HEK293 (cell line): Measurements from ENCODE around the gene KIAA0232.

Source experiments
- ATF2 ChIP-seq: fragments of 450-650 bp; formaldehyde crosslinking; IDR thresholded peaks from 2 replicates; pipeline ENCODE4 v1.5.1; 2016; ENCODE audit warnings: missing biosample characterization, missing genetic modification characterization, low read depth
- GLI4 ChIP-seq: fragments of 450-650 bp; formaldehyde crosslinking; IDR thresholded peaks from 2 replicates; pipeline ENCODE4 v1.5.1; 2016; ENCODE audit warnings: missing biosample characterization, missing genetic modification characterization
- ZBTB11 ChIP-seq: fragments of 450-650 bp; formaldehyde crosslinking; conservative IDR thresholded peaks from 2 replicates; pipeline ENCODE4 v1.5.1; 2016; ENCODE audit warnings: low read depth, missing biosample characterization, missing genetic modification characterization
- ZBTB20 ChIP-seq: fragments of 450-650 bp; formaldehyde crosslinking; IDR thresholded peaks from 2 replicates; pipeline ENCODE4 v1.5.1; 2016; ENCODE audit warnings: missing biosample characterization, missing genetic modification characterization
- ZNF138 ChIP-seq: fragments of 450-650 bp; formaldehyde crosslinking; IDR thresholded peaks from 2 replicates; pipeline ENCODE4 v1.5.1; 2016; ENCODE audit warnings: missing biosample characterization, missing genetic modification characterization, borderline replicate concordance
- ZNF174 ChIP-seq: fragments of 450-650 bp; formaldehyde crosslinking; IDR thresholded peaks from 2 replicates; pipeline ENCODE4 v1.5.0; 2017; ENCODE audit warnings: missing biosample characterization, mild to moderate bottlenecking, missing genetic modification characterization
- ZNF214 ChIP-seq: fragments of 450-650 bp; formaldehyde crosslinking; IDR thresholded peaks from 2 replicates; pipeline ENCODE4 v1.5.1; 2017; ENCODE audit warnings: missing biosample characterization, mild to moderate bottlenecking, missing genetic modification characterization, borderline replicate concordance
- ZNF223 ChIP-seq: fragments of 450-650 bp; formaldehyde crosslinking; IDR thresholded peaks from 2 replicates; pipeline ENCODE4 v1.5.1; 2016; ENCODE audit warnings: missing biosample characterization, missing genetic modification characterization
- ZNF239 ChIP-seq: fragments of 450-650 bp; formaldehyde crosslinking; IDR thresholded peaks from 2 replicates; pipeline ENCODE4 v1.5.1; 2016; ENCODE audit warnings: missing biosample characterization, missing genetic modification characterization
- ZNF24 ChIP-seq: fragments of 450-650 bp; formaldehyde crosslinking; IDR thresholded peaks from 2 replicates; pipeline ENCODE4 v1.5.1; 2016; ENCODE audit warnings: missing biosample characterization, missing genetic modification characterization
- ZNF274 ChIP-seq, 2 experiments: fragments of 200-500 bp in 1 of 2; fragments of 450-650 bp in 1 of 2; sonication (Bioruptor generic) in 1 of 2; formaldehyde crosslinking in 1 of 2; IDR thresholded peaks; 2 replicates each; pipeline versions ENCODE4 v1.5.1 to v1.6.1; 2014 to 2016; ENCODE audit warnings: borderline replicate concordance in 1 of 2, inconsistent platforms in 1 of 2, low read length in 1 of 2, missing biosample characterization in 1 of 2, missing genetic modification characterization in 1 of 2
- ZNF560 ChIP-seq: fragments of 450-650 bp; formaldehyde crosslinking; IDR thresholded peaks from 2 replicates; pipeline ENCODE4 v1.5.1; 2017; ENCODE audit warnings: missing biosample characterization, missing genetic modification characterization, borderline replicate concordance
- ZNF629 ChIP-seq: fragments of 450-650 bp; formaldehyde crosslinking; IDR thresholded peaks from 2 replicates; pipeline ENCODE4 v1.5.1; 2017; ENCODE audit warnings: missing biosample characterization, missing genetic modification characterization
- ZNF660 ChIP-seq: fragments of 450-650 bp; IDR thresholded peaks from 2 replicates; pipeline ENCODE4 v1.5.1; 2018; ENCODE audit warnings: missing biosample characterization, mild to moderate bottlenecking, missing genetic modification characterization
- ZNF76 ChIP-seq: fragments of 450-650 bp; formaldehyde crosslinking; IDR thresholded peaks from 2 replicates; pipeline ENCODE4; 2016; ENCODE audit warnings: low read depth, missing biosample characterization, missing genetic modification characterization, borderline replicate concordance
- ZSCAN30 ChIP-seq: fragments of 450-650 bp; IDR thresholded peaks from 2 replicates; pipeline ENCODE4 v1.5.1; 2018; ENCODE audit warnings: missing biosample characterization, mild to moderate bottlenecking, missing genetic modification characterization, moderate library complexity
- TF ChIP-seq, protein P1 (sequence below): fragments of 450-650 bp; formaldehyde crosslinking; IDR thresholded peaks from 2 replicates; pipeline ENCODE4 v1.5.1; 2016; ENCODE audit warnings: missing biosample characterization, missing genetic modification characterization, borderline replicate concordance
- TF ChIP-seq, protein P2 (sequence below): fragments of 450-650 bp; formaldehyde crosslinking; IDR thresholded peaks from 2 replicates; pipeline ENCODE4 v1.5.1; 2016; ENCODE audit warnings: missing biosample characterization, missing genetic modification characterization
- TF ChIP-seq, protein P3 (sequence below): fragments of 450-650 bp; formaldehyde crosslinking; IDR thresholded peaks from 2 replicates; pipeline ENCODE4 v1.5.1; 2016; ENCODE audit warnings: missing biosample characterization, missing genetic modification characterization, borderline replicate concordance
- TF ChIP-seq, protein P4 (sequence below): fragments of 450-650 bp; formaldehyde crosslinking; IDR thresholded peaks from 2 replicates; pipeline ENCODE4 v1.5.1; 2016; ENCODE audit warnings: missing biosample characterization, missing genetic modification characterization

Gene KIAA0232

DNA sequence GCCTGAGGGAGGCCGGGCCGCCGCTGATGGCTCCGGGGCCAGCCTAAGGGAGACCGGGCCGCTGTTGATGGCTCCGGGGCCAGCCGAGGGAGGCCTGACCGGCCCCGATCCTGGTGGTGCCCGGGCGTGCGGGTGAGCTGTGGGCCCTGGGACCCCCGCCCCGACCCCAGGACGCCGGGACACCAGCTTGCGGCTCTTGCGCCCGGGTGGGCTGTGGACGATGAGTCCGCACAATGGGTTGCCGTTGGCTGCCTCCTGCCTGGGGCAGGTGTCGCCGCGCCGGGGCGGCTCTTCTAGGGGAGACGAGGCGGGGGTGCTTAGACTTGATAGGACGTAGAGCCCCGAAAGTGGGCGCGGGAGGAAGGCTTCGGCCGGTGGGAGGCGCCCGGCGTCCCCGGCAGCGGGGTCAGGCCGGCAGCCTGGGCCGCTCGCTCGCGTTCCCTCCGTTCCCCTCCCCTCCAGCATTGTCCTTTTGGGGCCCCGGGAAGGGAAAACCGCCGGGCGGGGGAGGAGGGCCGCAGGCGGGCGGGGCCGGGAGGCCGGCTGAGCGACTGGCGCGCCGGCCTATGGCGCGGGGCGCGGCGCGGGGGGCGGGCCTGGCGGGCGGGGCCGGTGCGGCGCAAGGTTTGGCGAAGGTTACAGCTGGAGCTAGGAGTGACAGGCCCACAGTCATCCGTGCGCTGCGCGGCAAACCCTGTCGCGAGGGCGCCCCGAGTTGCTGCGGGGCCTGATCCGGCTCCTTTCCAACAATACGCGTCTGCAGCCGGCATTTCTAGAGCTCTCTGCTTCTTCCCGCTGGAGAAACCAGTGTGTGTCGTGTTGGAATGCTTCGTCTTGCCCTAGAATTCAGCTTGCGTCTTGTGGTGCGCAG is 819 bp downstream of the KIAA0232 start (continued):
- peak; percentile 13; the same call in 1 of the 2 replicates for TF ChIP-seq ZBTB11 (tag by site-specific recombination)
- peak; percentile 94 for TF ChIP-seq ZBTB20 (tag by site-specific recombination)
- peak; percentile 15; the same call in 1 of the 2 replicates for TF ChIP-seq ZSCAN30 (tag by site-specific recombination)
- TF ChIP-seq GLI4 (tag by site-specific recombination) = no peak
- no peak for TF ChIP-seq ZNF660
- TF ChIP-seq ZNF214 = no peak
- TF ChIP-seq, protein P1, sequence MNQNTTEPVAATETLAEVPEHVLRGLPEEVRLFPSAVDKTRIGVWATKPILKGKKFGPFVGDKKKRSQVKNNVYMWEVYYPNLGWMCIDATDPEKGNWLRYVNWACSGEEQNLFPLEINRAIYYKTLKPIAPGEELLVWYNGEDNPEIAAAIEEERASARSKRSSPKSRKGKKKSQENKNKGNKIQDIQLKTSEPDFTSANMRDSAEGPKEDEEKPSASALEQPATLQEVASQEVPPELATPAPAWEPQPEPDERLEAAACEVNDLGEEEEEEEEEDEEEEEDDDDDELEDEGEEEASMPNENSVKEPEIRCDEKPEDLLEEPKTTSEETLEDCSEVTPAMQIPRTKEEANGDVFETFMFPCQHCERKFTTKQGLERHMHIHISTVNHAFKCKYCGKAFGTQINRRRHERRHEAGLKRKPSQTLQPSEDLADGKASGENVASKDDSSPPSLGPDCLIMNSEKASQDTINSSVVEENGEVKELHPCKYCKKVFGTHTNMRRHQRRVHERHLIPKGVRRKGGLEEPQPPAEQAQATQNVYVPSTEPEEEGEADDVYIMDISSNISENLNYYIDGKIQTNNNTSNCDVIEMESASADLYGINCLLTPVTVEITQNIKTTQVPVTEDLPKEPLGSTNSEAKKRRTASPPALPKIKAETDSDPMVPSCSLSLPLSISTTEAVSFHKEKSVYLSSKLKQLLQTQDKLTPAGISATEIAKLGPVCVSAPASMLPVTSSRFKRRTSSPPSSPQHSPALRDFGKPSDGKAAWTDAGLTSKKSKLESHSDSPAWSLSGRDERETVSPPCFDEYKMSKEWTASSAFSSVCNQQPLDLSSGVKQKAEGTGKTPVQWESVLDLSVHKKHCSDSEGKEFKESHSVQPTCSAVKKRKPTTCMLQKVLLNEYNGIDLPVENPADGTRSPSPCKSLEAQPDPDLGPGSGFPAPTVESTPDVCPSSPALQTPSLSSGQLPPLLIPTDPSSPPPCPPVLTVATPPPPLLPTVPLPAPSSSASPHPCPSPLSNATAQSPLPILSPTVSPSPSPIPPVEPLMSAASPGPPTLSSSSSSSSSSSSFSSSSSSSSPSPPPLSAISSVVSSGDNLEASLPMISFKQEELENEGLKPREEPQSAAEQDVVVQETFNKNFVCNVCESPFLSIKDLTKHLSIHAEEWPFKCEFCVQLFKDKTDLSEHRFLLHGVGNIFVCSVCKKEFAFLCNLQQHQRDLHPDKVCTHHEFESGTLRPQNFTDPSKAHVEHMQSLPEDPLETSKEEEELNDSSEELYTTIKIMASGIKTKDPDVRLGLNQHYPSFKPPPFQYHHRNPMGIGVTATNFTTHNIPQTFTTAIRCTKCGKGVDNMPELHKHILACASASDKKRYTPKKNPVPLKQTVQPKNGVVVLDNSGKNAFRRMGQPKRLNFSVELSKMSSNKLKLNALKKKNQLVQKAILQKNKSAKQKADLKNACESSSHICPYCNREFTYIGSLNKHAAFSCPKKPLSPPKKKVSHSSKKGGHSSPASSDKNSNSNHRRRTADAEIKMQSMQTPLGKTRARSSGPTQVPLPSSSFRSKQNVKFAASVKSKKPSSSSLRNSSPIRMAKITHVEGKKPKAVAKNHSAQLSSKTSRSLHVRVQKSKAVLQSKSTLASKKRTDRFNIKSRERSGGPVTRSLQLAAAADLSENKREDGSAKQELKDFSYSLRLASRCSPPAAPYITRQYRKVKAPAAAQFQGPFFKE (tag by site-specific recombination) = no peak
- TF ChIP-seq ZNF174 (tag by site-specific recombination) = no peak
- TF ChIP-seq ZNF560 (tag by site-specific recombination) = no peak
- no peak for TF ChIP-seq ZNF629 (tag by site-specific recombination)
- TF ChIP-seq ZNF76 (tag by site-specific recombination) = 0 out of 2 replicates have a peak, but pooled peaks have one; percentile 31
- TF ChIP-seq ZNF138 = no peak
- TF ChIP-seq, protein P2, sequence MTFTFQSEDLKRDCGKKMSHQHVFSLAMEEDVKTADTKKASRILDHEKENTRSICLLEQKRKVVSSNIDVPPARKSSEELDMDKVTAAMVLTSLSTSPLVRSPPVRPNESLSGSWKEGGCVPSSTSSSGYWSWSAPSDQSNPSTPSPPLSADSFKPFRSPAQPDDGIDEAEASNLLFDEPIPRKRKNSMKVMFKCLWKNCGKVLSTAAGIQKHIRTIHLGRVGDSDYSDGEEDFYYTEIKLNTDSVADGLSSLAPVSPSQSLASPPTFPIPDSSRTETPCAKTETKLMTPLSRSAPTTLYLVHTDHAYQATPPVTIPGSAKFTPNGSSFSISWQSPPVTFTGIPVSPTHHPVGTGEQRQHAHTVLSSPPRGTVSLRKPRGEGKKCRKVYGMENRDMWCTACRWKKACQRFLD (tag by site-specific recombination) = no peak
- TF ChIP-seq ATF2 (tag by site-specific recombination) = no peak
- TF ChIP-seq ZNF24 = no peak
- no peak for TF ChIP-seq ZNF223 (tag by site-specific recombination)
- TF ChIP-seq, protein P3, sequence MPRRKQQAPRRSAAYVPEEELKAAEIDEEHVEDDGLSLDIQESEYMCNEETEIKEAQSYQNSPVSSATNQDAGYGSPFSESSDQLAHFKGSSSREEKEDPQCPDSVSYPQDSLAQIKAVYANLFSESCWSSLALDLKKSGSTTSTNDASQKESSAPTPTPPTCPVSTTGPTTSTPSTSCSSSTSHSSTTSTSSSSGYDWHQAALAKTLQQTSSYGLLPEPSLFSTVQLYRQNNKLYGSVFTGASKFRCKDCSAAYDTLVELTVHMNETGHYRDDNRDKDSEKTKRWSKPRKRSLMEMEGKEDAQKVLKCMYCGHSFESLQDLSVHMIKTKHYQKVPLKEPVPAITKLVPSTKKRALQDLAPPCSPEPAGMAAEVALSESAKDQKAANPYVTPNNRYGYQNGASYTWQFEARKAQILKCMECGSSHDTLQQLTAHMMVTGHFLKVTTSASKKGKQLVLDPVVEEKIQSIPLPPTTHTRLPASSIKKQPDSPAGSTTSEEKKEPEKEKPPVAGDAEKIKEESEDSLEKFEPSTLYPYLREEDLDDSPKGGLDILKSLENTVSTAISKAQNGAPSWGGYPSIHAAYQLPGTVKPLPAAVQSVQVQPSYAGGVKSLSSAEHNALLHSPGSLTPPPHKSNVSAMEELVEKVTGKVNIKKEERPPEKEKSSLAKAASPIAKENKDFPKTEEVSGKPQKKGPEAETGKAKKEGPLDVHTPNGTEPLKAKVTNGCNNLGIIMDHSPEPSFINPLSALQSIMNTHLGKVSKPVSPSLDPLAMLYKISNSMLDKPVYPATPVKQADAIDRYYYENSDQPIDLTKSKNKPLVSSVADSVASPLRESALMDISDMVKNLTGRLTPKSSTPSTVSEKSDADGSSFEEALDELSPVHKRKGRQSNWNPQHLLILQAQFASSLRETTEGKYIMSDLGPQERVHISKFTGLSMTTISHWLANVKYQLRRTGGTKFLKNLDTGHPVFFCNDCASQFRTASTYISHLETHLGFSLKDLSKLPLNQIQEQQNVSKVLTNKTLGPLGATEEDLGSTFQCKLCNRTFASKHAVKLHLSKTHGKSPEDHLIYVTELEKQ = no peak
- TF ChIP-seq, protein P4, sequence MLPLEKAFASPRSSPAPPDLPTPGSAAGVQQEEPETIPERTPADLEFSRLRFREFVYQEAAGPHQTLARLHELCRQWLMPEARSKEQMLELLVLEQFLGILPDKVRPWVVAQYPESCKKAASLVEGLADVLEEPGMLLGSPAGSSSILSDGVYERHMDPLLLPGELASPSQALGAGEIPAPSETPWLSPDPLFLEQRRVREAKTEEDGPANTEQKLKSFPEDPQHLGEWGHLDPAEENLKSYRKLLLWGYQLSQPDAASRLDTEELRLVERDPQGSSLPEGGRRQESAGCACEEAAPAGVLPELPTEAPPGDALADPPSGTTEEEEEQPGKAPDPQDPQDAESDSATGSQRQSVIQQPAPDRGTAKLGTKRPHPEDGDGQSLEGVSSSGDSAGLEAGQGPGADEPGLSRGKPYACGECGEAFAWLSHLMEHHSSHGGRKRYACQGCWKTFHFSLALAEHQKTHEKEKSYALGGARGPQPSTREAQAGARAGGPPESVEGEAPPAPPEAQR (tag by site-specific recombination) = no peak
- TF ChIP-seq ZNF274 (IDR thresholded peaks at IDR 0.05; ENCODE audit: low read length) = no peak
- TF ChIP-seq ZNF274 (tag by site-specific recombination; IDR thresholded peaks at IDR 0.05; ENCODE audit: borderline replicate concordance) = no peak
- TF ChIP-seq ZNF239 (tag by site-specific recombination) = no peak
